Activated naive CD4-positive, alpha-beta T cell treated with anti-CD3 and anti-CD28 coated beads for 36 hours (primary cell): Measurements from ENCODE around the gene COQ8A. TPM values are rescaled to one million over a fixed set of nuclear protein-coding genes. Genes with fewer than 3 reads are reported as not detected.
A peak's percentile ranks its signal among the peaks of the same experiment; 100 is the strongest.

Source experiments
- CTCF ChIA-PET: fragments of 350-600 bp; sonication (Branson Sonifier 250); formaldehyde crosslinking; loops from one replicate; lab custom pipeline; 2021; ENCODE audit warnings: antibody characterized with exemption; lab: Charles Lee
- DNase-seq: peaks from one replicate; pipeline ENCODE4 v3.0.0-alpha.2; 2020
- H3K27ac Mint-ChIP-seq: one replicate; pipeline ENCODE4 v1.8.0; 2021; ENCODE audit warnings: mild to moderate bottlenecking, mixed read lengths
- H3K27me3 Mint-ChIP-seq: one replicate; pipeline ENCODE4 v1.8.0; 2021; ENCODE audit warnings: low read depth, mixed read lengths
- H3K36me3 Mint-ChIP-seq: one replicate; pipeline ENCODE4 v1.8.0; 2021; ENCODE audit warnings: low read depth, mixed read lengths
- H3K4me1 Mint-ChIP-seq: one replicate; pipeline ENCODE4 v1.8.0; 2021; ENCODE audit warnings: low read depth, mixed read lengths
- H3K4me3 Mint-ChIP-seq: one replicate; pipeline ENCODE4 v1.8.0; 2021; ENCODE audit warnings: mild to moderate bottlenecking, moderate library complexity, mixed read lengths
- H3K9me3 Mint-ChIP-seq: one replicate; pipeline ENCODE4 v1.8.0; 2021; ENCODE audit warnings: mixed read lengths
- intact Hi-C: fragments of 100-400 bp; cut with micrococcal nuclease; formaldehyde crosslinking; loops from one replicate; pipeline ENCODE4 v1.15.1; 2023
- total RNA-seq, 2 experiments: library from RNA; stranded (reverse); gene quantifications; one replicate each; pipeline ENCODE4 v1.2.3, GENCODE V29; 2021

The COQ8A gene
- total RNA-seq, result 10 to 100 TPM; 24.8 to 26.5 TPM

DNA sequence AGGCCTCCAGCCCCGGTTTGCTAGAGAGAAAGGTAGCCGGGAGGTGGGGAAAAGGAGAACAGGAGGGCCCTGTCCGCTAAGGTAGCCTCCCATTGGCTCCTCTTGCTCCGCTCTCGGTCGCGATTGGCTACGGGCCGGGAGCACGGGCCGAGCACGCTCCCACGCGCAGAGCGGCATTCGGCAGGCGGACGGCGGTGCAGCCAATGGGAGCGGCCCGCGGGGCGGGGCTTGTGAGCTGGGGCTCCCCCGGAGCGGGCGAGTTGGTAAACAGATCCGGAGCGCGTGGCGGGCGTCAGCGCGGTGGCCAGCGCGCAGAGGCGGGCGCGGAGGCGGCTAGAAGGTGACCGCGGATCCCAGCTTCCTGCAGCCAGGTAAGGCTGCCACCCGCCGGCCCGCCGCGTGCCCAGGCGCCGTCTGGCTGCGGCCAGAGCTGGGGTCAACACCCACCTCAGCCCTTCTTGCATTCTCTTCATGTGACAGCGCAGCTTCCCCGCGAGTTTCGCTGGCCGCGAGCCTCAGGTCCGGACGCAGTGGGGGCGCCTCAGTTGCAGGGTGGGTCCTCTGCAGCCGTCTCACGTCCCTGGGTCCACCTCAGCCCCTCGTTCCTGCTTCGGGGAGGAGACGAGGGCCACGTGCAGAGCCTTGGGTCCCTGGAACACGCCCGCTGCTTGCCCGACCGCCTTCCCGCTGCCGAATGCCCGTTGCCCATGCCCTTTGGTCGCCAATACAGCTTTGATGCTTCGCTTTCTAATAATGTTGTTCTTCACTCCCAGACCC is at the start of gene COQ8A:
Gene COQ8A, plus strand, starts transcription at position 266 of the 777 bp plus-strand sequence. CDS start 21,092 bp downstream, outside the sequence.
- peak within 1 kb of the TSS; percentile 90 for H3K27ac Mint-ChIP-seq

DNA sequence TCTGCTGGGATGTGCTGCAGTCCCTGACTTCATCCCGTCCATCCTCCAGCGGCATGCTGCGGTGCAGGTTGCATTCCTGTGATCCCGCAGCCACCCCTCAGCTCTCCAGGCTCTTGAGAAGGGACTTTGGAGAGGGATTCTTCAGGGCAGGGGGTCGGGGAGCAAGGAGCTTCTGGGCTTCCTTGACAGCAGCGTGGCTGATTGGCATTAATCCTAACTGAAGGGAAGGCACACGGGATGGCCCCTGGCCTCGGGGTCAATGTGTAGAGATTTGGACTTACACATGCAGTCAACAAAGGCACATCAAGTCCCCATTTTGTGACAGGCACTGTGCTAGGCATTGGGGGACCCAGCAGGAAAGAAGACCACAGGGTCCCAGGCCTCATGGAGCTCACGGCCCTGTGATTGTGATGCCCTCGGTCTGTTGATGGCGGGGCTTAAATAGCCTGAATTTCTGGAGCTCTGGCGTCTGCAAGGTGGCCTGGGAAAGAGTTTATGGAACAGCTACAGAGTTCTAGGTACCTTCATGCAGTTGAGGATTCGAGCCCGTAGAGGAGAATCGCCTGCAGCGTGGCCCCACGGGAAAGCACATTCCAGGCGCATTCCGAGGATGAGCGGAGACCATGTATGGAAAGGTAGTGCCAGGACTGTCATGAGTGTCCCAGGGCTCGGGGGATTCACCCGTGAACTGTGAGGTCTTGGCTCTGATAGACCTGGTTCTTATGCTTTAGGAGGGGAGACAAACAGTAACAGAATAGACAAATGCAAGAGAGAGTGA is 49.6 kb upstream of the COQ8A start:
- no peaks in the 10 kb centered on the region for H3K27me3 Mint-ChIP-seq
- no peaks in the 10 kb centered on the region for H3K36me3 Mint-ChIP-seq
- H3K4me1 Mint-ChIP-seq, result peaks cover 10% of the 10 kb centered on the region
- no peak overlapping the region for H3K4me3 Mint-ChIP-seq
- intact Hi-C loops, result no loop called here
- CTCF ChIA-PET, result no interaction called here
- DNase-seq, result no peak
- no peaks in the 10 kb centered on the region for H3K9me3 Mint-ChIP-seq
- H3K27ac Mint-ChIP-seq, result no peak overlapping the region

More for the DNA sequence above, at the start of gene COQ8A:
- Mint-ChIP-seq H3K4me3 (peak within 1 kb of the TSS; percentile 82), H3K36me3 (peaks cover 1% of the 10 kb centered on the region), H3K9me3 (peaks cover 4% of the 10 kb centered on the region), H3K27me3 (no peaks in the 10 kb centered on the region), H3K4me1 (peaks cover 48% of the 10 kb centered on the region)
- CTCF ChIA-PET, result interaction anchor here (1.0 kb wide), 1 partner anchor 306 kb away, joined by 3 read pairs; no protein-coding TSS in a partner anchor
- intact Hi-C loops, result loop anchor here (1.0 to 5.0 kb wide), 9 partner anchors 9 to 1227 kb away; partner anchors contain the start of genes IBA57, JMJD4, PARP1 and SNAP47
- DNase-seq, result peak; percentile 99

GRCh38 chr1:226891346-226891745 is 48.7 kb upstream of the COQ8A start:
- Mint-ChIP-seq H3K4me3 (no peak overlapping the region), H3K27me3 (no peaks in the 10 kb centered on the region), H3K4me1 (peaks cover 2% of the 10 kb centered on the region), H3K36me3 (no peaks in the 10 kb centered on the region), H3K9me3 (no peaks in the 10 kb centered on the region), H3K27ac (no peak overlapping the region)
- CTCF ChIA-PET, result no interaction called here
- intact Hi-C loops, result no loop called here
- DNase-seq, result no peak

DNA sequence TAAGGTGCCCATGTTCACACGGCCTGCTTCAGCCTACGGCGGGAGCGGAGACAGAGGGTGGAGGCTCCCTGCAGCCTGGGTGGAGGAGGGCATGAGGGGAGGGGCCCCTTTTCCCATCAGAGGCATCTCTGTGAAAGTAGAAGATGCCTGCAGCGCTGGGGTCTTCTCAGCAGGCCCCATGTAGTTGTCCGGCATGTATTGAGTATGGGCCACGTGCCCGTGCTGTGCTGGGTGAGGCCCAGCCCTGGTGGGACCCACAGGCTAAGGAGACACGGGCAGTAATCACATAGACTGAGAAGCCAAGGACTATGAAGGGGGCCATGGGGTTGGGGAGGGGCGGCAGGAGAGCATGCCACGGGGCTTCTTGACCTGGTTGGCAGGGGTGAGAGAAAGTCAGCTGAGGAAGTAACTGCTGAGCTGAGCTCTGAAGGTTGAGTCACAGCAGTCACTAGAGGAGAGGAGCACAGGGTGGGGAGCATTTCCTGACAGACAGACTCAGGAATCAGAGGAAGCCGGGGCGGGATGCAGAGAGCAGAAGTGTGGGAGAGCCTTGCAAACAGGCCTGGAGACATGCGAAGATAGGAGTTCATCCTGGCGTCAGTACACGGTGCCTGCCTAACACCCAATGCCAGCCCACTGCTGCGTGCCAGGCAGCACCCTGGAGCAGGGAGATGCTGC is 48.1 kb upstream of the COQ8A start:
- no peak overlapping the region for H3K4me3 Mint-ChIP-seq
- CTCF ChIA-PET, result no interaction called here
- H3K27me3 Mint-ChIP-seq, result no peaks in the 10 kb centered on the region
- H3K9me3 Mint-ChIP-seq, result no peaks in the 10 kb centered on the region
- no peaks in the 10 kb centered on the region for H3K4me1 Mint-ChIP-seq
- intact Hi-C loops, result no loop called here
- no peak for DNase-seq
- no peaks in the 10 kb centered on the region for H3K36me3 Mint-ChIP-seq
- no peak overlapping the region for H3K27ac Mint-ChIP-seq

- CTCF ChIA-PET, result no interaction called here
These were observed 47.6 kb upstream of the COQ8A start for GRCh38 chr1:226892524-226892875.

GRCh38 chr1:226893936-226894335 is 46.2 kb upstream of the COQ8A start:
- Mint-ChIP-seq H3K27me3 (no peaks in the 10 kb centered on the region), H3K4me3 (no peak overlapping the region)
- intact Hi-C loops, result no loop called here

More at GRCh38 chr1:226892524-226892875, 47.6 kb upstream of the COQ8A start:
- Mint-ChIP-seq H3K9me3 (no peaks in the 10 kb centered on the region), H3K36me3 (no peaks in the 10 kb centered on the region), H3K27ac (no peak overlapping the region), H3K4me3 (no peak overlapping the region), H3K27me3 (no peaks in the 10 kb centered on the region), H3K4me1 (no peaks in the 10 kb centered on the region)
- intact Hi-C loops, result no loop called here
- no peak for DNase-seq

DNA sequence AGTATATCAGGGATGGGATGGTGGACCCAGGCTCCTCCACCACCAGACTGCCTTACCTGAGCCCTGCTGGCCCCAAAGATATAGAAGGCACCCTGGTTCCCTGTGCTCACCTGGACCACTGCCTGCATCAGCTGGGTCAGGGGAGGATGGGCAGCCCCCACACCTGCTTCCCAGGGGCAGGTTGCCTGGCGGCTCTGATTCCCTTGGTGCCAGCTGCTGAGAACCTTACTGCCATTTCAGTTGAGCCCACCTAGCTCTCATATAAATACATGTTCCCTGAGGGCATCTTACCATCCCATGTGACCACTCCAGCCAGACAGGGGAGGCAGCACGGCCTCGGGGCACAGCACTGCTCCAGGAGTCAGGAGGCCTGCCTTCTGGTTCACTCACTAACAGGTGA is 45.3 kb upstream of the COQ8A start:
- no peaks in the 10 kb centered on the region for H3K4me1 Mint-ChIP-seq
- no peaks in the 10 kb centered on the region for H3K36me3 Mint-ChIP-seq
- intact Hi-C loops, result no loop called here
- no peaks in the 10 kb centered on the region for H3K9me3 Mint-ChIP-seq
- no peak overlapping the region for H3K27ac Mint-ChIP-seq
- no peak for DNase-seq
- CTCF ChIA-PET, result no interaction called here
- no peaks in the 10 kb centered on the region for H3K27me3 Mint-ChIP-seq
- no peak overlapping the region for H3K4me3 Mint-ChIP-seq

More at GRCh38 chr1:226893936-226894335, 46.2 kb upstream of the COQ8A start:
- no peak for DNase-seq
- Mint-ChIP-seq H3K36me3 (no peaks in the 10 kb centered on the region), H3K27ac (no peak overlapping the region), H3K4me1 (no peaks in the 10 kb centered on the region), H3K9me3 (no peaks in the 10 kb centered on the region)
- CTCF ChIA-PET, result interaction anchor here (0.6 kb wide), 1 partner anchor 137 kb away, joined by 4 read pairs; no protein-coding TSS in a partner anchor

DNA sequence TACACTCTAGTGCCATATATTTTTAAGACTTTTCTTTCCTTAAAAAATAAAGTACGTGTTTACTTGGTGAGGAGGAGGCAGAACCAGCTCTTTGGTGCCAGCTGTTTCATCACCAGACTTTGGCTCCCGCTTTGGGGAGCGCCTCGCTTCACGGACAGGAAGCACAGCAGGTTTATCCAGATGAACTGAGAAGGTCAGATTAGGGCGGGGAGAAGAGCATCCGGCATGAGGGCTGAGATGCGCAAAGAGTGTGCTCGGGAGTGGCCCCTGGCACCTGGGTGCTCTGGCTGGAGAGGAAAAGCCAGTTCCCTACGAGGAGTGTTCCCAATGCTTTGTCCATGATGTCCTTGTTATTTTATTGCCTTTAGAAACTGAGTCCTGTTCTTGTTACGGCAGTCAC is 44.5 kb upstream of the COQ8A start:
- no peak for DNase-seq
- no peaks in the 10 kb centered on the region for H3K27me3 Mint-ChIP-seq
- H3K4me3 Mint-ChIP-seq, result no peak overlapping the region
- H3K27ac Mint-ChIP-seq, result no peak overlapping the region
- intact Hi-C loops, result no loop called here
- H3K9me3 Mint-ChIP-seq, result no peaks in the 10 kb centered on the region
- no peaks in the 10 kb centered on the region for H3K4me1 Mint-ChIP-seq
- CTCF ChIA-PET, result interaction anchor here (1.2 kb wide), 1 partner anchor 287 kb away, joined by 3 read pairs; no protein-coding TSS in a partner anchor
- no peaks in the 10 kb centered on the region for H3K36me3 Mint-ChIP-seq

DNA sequence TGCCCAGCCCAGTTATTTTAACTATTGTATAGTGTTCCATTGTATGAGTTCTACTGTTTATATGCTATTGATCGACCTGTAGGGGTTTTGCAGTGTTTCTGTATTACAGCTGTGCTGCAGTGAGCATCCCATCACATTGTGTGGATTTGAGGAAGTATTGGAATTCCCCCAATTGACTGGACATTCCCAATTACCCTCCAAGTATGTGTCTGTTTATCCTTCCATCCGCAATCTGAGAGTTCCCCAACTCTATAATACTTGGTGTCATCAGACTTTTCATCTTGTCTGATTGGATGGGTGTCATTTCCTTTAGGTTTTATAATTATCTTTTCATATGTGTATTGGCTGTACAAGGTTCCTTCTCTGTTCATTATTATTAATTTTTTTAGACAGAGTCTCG is 41.8 kb upstream of the COQ8A start:
- intact Hi-C loops, result no loop called here
- H3K4me3 Mint-ChIP-seq, result no peak overlapping the region

GRCh38 chr1:226901421-226901820 is 38.7 kb upstream of the COQ8A start:
- CTCF ChIA-PET, result interaction anchor here (0.7 kb wide), 1 partner anchor 403 kb away, joined by 4 read pairs; no protein-coding TSS in a partner anchor
- no peaks in the 10 kb centered on the region for H3K36me3 Mint-ChIP-seq
- no peak overlapping the region for H3K4me3 Mint-ChIP-seq
- H3K9me3 Mint-ChIP-seq, result no peaks in the 10 kb centered on the region
- intact Hi-C loops, result no loop called here
- H3K27me3 Mint-ChIP-seq, result no peaks in the 10 kb centered on the region
- no peak for DNase-seq
- H3K4me1 Mint-ChIP-seq, result no peaks in the 10 kb centered on the region
- no peak overlapping the region for H3K27ac Mint-ChIP-seq

More for the DNA sequence above, 41.8 kb upstream of the COQ8A start:
- Mint-ChIP-seq H3K9me3 (no peaks in the 10 kb centered on the region), H3K36me3 (no peaks in the 10 kb centered on the region), H3K4me1 (no peaks in the 10 kb centered on the region), H3K27ac (no peak overlapping the region), H3K27me3 (no peaks in the 10 kb centered on the region)
- CTCF ChIA-PET, result no interaction called here
- DNase-seq, result no peak

DNA sequence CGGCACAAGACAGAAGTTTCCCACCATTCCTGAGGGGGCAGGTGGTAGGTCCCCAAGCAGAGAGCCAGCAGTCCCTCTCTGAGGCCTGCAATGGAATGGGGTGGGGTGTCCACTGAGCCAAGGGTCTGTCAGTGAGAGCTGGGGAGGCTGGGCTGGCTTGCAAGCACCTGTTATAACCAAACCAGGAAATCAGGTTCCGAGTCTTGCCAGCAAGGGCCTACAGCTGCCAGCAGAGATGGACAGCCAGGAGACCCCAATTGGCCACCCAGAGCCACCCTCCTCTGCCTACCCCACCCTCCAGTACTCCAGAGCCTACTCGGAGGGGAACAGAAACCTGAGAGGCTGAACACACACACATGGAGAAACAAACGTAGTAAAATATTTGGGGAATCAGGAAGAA is 37.5 kb upstream of the COQ8A start:
- Mint-ChIP-seq H3K36me3 (no peaks in the 10 kb centered on the region), H3K27ac (no peak overlapping the region), H3K9me3 (no peaks in the 10 kb centered on the region), H3K4me1 (no peaks in the 10 kb centered on the region), H3K4me3 (no peak overlapping the region), H3K27me3 (no peaks in the 10 kb centered on the region)
- CTCF ChIA-PET, result no interaction called here
- intact Hi-C loops, result no loop called here
- no peak for DNase-seq
